Measurements from ENCODE around the gene ACSL5.

ACSL5 gene

GRCh38 chr10:112373912-112374338, at the start of gene ACSL5:
ACSL5 (plus strand) TSS chr10:112374116; CDS start chr10:112394947, 20,831 bp downstream.
- DNase-seq (ENCODE audit: low read depth) = no peak

- DNase-seq (ENCODE audit: low read depth) = no peak
Observed at GRCh38 chr10:112327678-112328077, 46.2 kb upstream of the ACSL5 start.

GRCh38 chr10:112330162-112330561, 43.8 kb upstream of the ACSL5 start:
- DNase-seq (ENCODE audit: low read depth) = no peak

GRCh38 chr10:112330607-112331160, 43.2 kb upstream of the ACSL5 start:
- no peak for DNase-seq (ENCODE audit: low read depth)

GRCh38 chr10:112332022-112332421, 41.9 kb upstream of the ACSL5 start:
- no peak for DNase-seq (ENCODE audit: low read depth)

- DNase-seq (ENCODE audit: low read depth) = no peak
Observed at GRCh38 chr10:112332509-112333228, 41.2 kb upstream of the ACSL5 start.

- DNase-seq (ENCODE audit: low read depth) = no peak
Observed at GRCh38 chr10:112333452-112333851, 40.5 kb upstream of the ACSL5 start.

GRCh38 chr10:112335111-112335867, 38.6 kb upstream of the ACSL5 start:
- DNase-seq (ENCODE audit: low read depth) = no peak

- DNase-seq (ENCODE audit: low read depth) = no peak
Observed at GRCh38 chr10:112335868-112336265, 38.0 kb upstream of the ACSL5 start.

- no peak for DNase-seq (ENCODE audit: low read depth)
Observed at GRCh38 chr10:112336556-112337201, 37.2 kb upstream of the ACSL5 start.

- DNase-seq (ENCODE audit: low read depth) = no peak
Observed at GRCh38 chr10:112338957-112339356, 35.0 kb upstream of the ACSL5 start.

- DNase-seq (ENCODE audit: low read depth) = no peak
Observed at GRCh38 chr10:112340601-112341000, 33.3 kb upstream of the ACSL5 start.

- no peak for DNase-seq (ENCODE audit: low read depth)
Observed at GRCh38 chr10:112343056-112343806, 30.7 kb upstream of the ACSL5 start.

GRCh38 chr10:112344261-112344660, 29.7 kb upstream of the ACSL5 start:
- DNase-seq (ENCODE audit: low read depth) = no peak

- no peak for DNase-seq (ENCODE audit: low read depth)
Observed at GRCh38 chr10:112345202-112345601, 28.7 kb upstream of the ACSL5 start.

GRCh38 chr10:112345743-112346142, 28.2 kb upstream of the ACSL5 start:
- no peak for DNase-seq (ENCODE audit: low read depth)

- no peak for DNase-seq (ENCODE audit: low read depth)
Observed at GRCh38 chr10:112346774-112347173, 27.1 kb upstream of the ACSL5 start.

- DNase-seq (ENCODE audit: low read depth) = no peak
Observed at GRCh38 chr10:112347709-112348671, 25.9 kb upstream of the ACSL5 start.

- no peak for DNase-seq (ENCODE audit: low read depth)
Observed at GRCh38 chr10:112348759-112349158, 25.2 kb upstream of the ACSL5 start.

- no peak for DNase-seq (ENCODE audit: low read depth)
Observed at GRCh38 chr10:112349521-112350085, 24.3 kb upstream of the ACSL5 start.

All from stimulated activated CD8-positive, alpha-beta memory T cell treated with anti-CD3 and anti-CD28 coated beads, Interleukin-12 subunit alpha, Interleukin-12 subunit beta, amount 100 ng/mL, for 4 hours (primary cell).